Upper lobe of left lung (tissue), 6 donors: ENCODE measurements around the gene GAMT. TPM values are rescaled to one million over a fixed set of nuclear protein-coding genes. Genes with fewer than 3 reads are reported as not detected.
A peak's percentile ranks its signal among the peaks of the same experiment; 100 is the strongest.

ENCODE experiments used
- ATAC-seq, 2 donors: fragments of 200-7000 bp; cut with Tn5 transposase; one replicate each; pipeline ENCODE4 v1.9.1; 2022; ENCODE audit warnings: mild to moderate bottlenecking in 2 of 2, moderate library complexity in 2 of 2; ENCODE audit not compliant: low FRiP score in 2 of 2
- DNase-seq, 2 donors: peaks; one replicate each; pipeline ENCODE4 v3.0.0-alpha.2; 2019 to 2020
- H3K27ac ChIP-seq, 4 donors: fragments of 200-600 bp; sonication (generic); one replicate each; pipeline ENCODE4 v1.5.1; 2016 to 2019
- H3K27me3 ChIP-seq, 4 donors: fragments of 200-600 bp; sonication (generic); one replicate each; pipeline ENCODE4 v1.5.1; 2017 to 2019
- H3K36me3 ChIP-seq, 4 donors: fragments of 200-600 bp; sonication (generic); one replicate each; pipeline ENCODE4 v1.5.1; 2016 to 2019
- H3K4me1 ChIP-seq, 4 donors: fragments of 200-600 bp; sonication (generic); one replicate each; pipeline ENCODE4 v1.5.1; 2018 to 2019
- H3K4me3 ChIP-seq, 4 donors: fragments of 200-600 bp; sonication (generic); one replicate each; pipeline ENCODE4 v1.5.1; 2017 to 2019; ENCODE audit warnings: mild to moderate bottlenecking in 2 of 4, moderate library complexity in 1 of 4
- H3K9me3 ChIP-seq, 4 donors: fragments of 200-600 bp; sonication (generic); one replicate each; pipeline ENCODE4 v1.5.1; 2018 to 2019
- EP300 ChIP-seq, 4 donors: sonication (generic); formaldehyde crosslinking; IDR thresholded peaks; one replicate each; pipeline ENCODE4 v1.5.1; 2017; ENCODE audit warnings: antibody characterized with exemption in 4 of 4, control low read depth in 2 of 4
- POLR2A ChIP-seq, 4 donors: fragments of 450-650 bp; IDR thresholded peaks; one replicate each; pipeline ENCODE4 v1.5.1; 2016 to 2017; ENCODE audit warnings: antibody characterized with exemption in 4 of 4, mild to moderate bottlenecking in 2 of 4
- POLR2AphosphoS5 ChIP-seq, 2 donors: sonication (generic); formaldehyde crosslinking; IDR thresholded peaks; one replicate each; pipeline ENCODE4 v1.5.1; 2017; ENCODE audit warnings: antibody characterized with exemption in 2 of 2
- WGBS, 2 donors: methylation state at CpG; one replicate each; pipeline ENCODE4 v1.1.5; 2017 to 2018; 5-methylcytosine and 5-hydroxymethylcytosine counted together
- total RNA-seq, 6 donors: library from RNA; depleted of rRNA in 4 of 6; stranded (reverse); fragments of >200 nt in 4 of 6; gene quantifications; one replicate each; pipeline versions ENCODE4 v1.1.0 to v1.2.1, GENCODE V29; 2016 to 2021
- TF ChIP-seq, protein P1 (sequence below), 6 experiments: fragments of 450-650 bp in 4 of 6; fragments of 200-600 bp in 2 of 6; sonication (generic) in 2 of 6; IDR thresholded peaks; one replicate each; pipeline ENCODE4 v1.5.1; 2016 to 2019; ENCODE audit warnings: antibody characterized with exemption in 6 of 6
- donor health status: DM: no; HTN: no; CAD: no; lungs with moderate emphysema.
- donor health status: DM: no; HTN: yes; CAD: no; lungs with severe emphysema.

GAMT gene
- total RNA-seq, 6 donors from 2014 or later, result 4.0 to 12.1 (median 8.1) TPM

DNA sequence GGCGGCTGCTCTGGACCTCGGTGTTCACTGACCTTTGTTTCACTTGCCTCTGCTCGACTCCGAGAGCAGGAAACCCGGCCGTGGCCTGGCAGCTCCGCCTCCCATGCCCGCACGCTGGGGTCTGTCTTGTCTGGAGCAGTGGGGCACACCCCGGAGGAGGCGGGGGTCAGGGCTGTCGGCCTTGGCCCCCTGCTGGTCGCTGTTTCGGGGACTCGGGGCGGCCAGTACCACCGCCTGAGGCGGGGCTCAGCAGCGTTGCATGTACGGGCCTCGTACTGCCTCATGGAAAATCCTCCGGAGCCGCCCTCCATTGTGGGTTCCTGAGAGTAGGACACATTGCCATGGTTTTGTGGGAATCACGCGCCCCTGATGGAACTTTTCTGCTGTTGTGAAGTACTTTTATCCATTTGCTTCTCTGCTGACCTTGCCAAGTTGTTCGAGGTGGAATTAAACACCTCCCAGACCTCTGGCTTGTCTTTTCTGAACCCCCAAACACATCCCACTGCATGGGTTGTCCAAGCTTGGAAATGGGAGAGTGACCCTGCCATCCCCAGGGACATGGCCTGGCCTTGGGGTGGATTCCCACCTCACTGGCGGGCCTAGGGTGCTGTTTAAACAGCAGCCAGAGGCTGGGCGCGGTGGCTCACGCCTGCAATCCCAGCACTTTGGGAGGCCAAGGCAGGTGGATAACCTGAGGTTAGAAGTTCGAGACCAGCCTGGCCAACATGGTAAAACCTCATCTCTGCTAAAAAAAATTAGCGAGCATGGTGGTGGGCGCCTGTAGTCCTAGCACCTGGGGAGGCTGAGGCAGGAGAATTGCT, 23.2 kb downstream of the GAMT start:
- H3K4me1 ChIP-seq, result no peaks in the 10 kb centered on the region
- H3K27me3 ChIP-seq, result no peaks in the 10 kb centered on the region
- TF ChIP-seq, protein P1, sequence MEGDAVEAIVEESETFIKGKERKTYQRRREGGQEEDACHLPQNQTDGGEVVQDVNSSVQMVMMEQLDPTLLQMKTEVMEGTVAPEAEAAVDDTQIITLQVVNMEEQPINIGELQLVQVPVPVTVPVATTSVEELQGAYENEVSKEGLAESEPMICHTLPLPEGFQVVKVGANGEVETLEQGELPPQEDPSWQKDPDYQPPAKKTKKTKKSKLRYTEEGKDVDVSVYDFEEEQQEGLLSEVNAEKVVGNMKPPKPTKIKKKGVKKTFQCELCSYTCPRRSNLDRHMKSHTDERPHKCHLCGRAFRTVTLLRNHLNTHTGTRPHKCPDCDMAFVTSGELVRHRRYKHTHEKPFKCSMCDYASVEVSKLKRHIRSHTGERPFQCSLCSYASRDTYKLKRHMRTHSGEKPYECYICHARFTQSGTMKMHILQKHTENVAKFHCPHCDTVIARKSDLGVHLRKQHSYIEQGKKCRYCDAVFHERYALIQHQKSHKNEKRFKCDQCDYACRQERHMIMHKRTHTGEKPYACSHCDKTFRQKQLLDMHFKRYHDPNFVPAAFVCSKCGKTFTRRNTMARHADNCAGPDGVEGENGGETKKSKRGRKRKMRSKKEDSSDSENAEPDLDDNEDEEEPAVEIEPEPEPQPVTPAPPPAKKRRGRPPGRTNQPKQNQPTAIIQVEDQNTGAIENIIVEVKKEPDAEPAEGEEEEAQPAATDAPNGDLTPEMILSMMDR (IDR thresholded peaks at IDR 0.05), result peak in 1 of 6 experiments; percentile 12
- no peak for TF ChIP-seq POLR2AphosphoS5 (IDR thresholded peaks at IDR 0.05)
- DNase-seq, result peak in 1 of 2 donors; percentile 84
- H3K36me3 ChIP-seq, result peaks cover 0 to 38% (median 23%) of the 10 kb centered on the region in 4 donors
- no peaks in the 10 kb centered on the region for H3K9me3 ChIP-seq
- H3K27ac ChIP-seq, result no peak overlapping the region
- no peak overlapping the region for H3K4me3 ChIP-seq
- peak in 1 of 2 donors; percentile 15 for ATAC-seq
- WGBS, 2 donors, result 90 to 94% methylated on average over 23 to 29 of the region's 33 CpGs

DNA sequence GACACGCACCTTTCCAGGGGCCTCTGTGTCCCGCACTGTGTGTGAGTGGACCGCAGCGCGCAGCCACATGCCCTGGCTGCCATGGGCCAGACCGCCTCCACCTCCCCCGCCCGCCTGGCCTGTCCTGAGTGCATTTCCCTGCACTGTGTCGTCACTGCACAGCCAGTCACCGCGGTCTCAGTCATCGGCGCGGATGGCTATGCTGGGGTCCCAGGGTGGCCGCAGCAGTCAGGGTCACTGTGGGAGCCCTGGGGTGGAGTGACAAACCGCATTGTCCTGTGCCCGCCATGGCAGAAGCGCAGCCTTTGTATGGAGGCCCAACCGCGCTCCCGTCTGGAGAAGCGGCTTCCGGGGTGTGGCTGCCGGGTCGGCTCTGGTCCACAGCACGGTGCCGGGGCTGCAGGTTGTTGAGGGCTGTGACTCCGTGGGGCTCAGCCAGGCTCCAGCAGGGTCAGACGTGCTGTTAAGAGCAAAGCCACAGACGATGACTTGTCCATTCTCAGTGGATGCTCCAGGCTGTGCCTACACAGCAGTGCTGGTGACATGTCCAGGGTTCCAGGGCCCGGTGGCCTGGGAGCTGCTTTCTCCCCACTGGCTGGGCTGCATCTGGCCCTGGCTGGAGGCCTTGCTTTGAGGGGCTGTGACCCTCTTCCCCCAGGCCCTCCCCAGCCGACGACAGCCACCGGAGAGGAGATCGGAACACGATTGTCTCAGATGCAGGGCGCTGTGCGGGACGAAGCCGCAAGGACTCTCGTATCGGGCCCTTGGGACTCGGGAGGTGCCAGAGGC, 24.0 kb downstream of the GAMT start:
- TF ChIP-seq POLR2A (IDR thresholded peaks at IDR 0.05) (no peak), POLR2AphosphoS5 (IDR thresholded peaks at IDR 0.05) (no peak), EP300 (IDR thresholded peaks at IDR 0.05) (no peak)
- TF ChIP-seq, protein P1 (IDR thresholded peaks at IDR 0.05), result no peak
- H3K27ac ChIP-seq, result no peak overlapping the region
- H3K4me3 ChIP-seq, result no peak overlapping the region
- no peak for DNase-seq
- H3K36me3 ChIP-seq, result peaks cover 3 to 46% (median 29%) of the 10 kb centered on the region in 4 donors
- ATAC-seq, result no peak
- no peaks in the 10 kb centered on the region for H3K4me1 ChIP-seq
- no peaks in the 10 kb centered on the region for H3K9me3 ChIP-seq
- H3K27me3 ChIP-seq, result no peaks in the 10 kb centered on the region
- 96 to 98% methylated on average over 22 to 42 of the region's 43 CpGs for WGBS, 2 donors

DNA sequence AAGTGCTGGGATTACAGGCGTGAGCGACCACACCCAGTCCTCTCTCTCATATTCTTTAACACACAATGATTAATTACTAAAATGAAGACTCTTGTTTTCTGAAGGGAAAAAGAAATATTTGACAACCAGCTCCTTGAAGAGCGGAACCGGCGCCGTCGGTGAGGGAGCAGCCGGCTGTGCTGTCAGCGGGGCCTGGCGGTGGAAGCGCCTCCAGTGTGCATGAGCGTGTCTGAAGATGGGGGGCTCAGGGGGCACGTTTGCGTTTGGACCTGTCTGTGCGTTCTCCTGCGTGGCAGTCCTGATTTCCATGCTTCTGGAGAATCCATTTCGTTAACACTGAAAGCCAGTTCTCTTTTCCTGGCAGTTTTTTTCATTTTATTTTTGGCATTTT, 24.9 kb downstream of the GAMT start:
- no peak overlapping the region for H3K27ac ChIP-seq
- 96 to 97% methylated on average over 17 of the region's 17 CpGs for WGBS, 2 donors
- no peaks in the 10 kb centered on the region for H3K4me1 ChIP-seq
- no peak overlapping the region for H3K4me3 ChIP-seq
- DNase-seq (no peak), ATAC-seq (no peak)
- H3K27me3 ChIP-seq, result no peaks in the 10 kb centered on the region
- TF ChIP-seq POLR2A (IDR thresholded peaks at IDR 0.05) (no peak), EP300 (IDR thresholded peaks at IDR 0.05) (no peak), POLR2AphosphoS5 (IDR thresholded peaks at IDR 0.05) (no peak)
- TF ChIP-seq, protein P1 (IDR thresholded peaks at IDR 0.05), result no peak
- no peaks in the 10 kb centered on the region for H3K9me3 ChIP-seq
- H3K36me3 ChIP-seq, result peaks cover 3 to 55% (median 32%) of the 10 kb centered on the region in 4 donors

DNA sequence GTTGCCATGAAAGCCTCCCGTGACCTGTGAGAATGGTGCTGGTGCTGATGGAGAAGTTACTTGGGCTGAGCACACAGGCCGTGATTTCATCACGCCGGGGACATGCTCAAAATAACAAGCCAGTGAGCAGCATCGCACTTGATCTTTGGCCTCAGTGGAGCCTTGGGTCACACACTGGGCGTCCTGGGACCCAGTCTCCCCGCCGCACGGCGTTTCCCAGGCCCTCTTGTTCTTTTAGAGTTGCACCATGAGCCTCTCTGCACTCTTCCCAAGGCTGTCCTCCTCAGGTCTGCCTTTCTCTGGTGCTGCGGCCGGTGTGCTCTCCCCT, 27.1 kb downstream of the GAMT start:
- Histone ChIP-seq H3K27ac (no peak overlapping the region), H3K4me1 (no peaks in the 10 kb centered on the region), H3K27me3 (no peaks in the 10 kb centered on the region), H3K36me3 (peaks cover 3 to 77% (median 53%) of the 10 kb centered on the region in 4 donors), H3K4me3 (no peak overlapping the region), H3K9me3 (no peaks in the 10 kb centered on the region)
- no peak for DNase-seq
- ATAC-seq, result no peak
- TF ChIP-seq, protein P1 (IDR thresholded peaks at IDR 0.05), result no peak
- TF ChIP-seq POLR2A (IDR thresholded peaks at IDR 0.05), result no peak
- TF ChIP-seq EP300 (IDR thresholded peaks at IDR 0.05), result no peak
- TF ChIP-seq POLR2AphosphoS5 (IDR thresholded peaks at IDR 0.05), result no peak
- 85 to 95% methylated on average over 11 to 12 of the region's 12 CpGs for WGBS, 2 donors
